ENCODE results near the gene ARPP19.
"Not testable (repeated sequence)": the region's sequence is repeated elsewhere in the genome, so short reads cannot be mapped to it uniquely, and the experiment has no call there.

ARPP19 gene, protein sequence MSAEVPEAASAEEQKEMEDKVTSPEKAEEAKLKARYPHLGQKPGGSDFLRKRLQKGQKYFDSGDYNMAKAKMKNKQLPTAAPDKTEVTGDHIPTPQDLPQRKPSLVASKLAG

DNA sequence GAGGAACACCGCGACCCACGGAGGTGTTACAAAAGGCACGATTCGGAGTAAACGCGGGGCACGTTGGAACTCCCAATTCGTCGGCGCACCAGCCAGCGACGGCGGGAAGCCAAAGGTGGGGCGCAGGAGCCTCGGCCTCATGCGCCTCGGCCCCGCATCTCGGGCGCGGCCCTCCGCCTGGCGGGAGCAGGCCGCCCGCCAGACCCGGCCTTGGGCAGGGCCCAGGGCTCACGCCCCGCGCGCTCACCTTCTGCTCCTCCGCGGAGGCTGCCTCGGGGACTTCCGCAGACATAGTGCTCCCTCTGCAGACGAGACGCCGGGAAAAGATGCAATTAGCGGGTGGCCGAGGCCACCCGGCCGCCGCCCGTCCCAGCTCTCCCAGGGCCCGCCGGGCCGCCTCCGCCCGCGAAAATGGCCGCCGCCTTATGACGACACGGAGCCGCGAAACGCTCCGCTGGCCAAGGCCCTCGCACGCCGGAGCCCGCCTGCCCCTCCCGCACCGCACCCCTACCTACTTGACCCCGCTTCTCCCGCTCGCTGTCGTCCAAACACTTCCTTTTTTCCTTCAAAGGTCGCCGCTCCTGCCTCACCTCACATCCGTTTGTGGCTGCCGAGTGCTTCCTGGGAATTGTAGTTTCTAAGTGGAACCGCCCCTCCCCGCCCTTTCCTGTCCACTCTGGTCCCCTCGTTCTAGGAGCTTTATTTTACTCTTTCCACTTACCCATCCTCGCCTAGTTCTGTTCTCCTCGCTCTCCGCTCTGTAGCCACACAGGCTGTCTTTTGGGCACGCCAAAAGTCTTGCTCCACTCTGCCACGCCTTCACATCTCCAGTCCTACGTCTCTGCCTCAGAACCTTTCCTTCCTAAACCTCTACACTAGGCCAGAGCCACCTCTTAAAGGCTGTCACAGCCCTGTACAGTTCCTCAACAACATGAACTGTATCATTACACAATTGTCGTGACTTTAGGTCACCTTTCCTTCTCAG lies at the start of gene ARPP19:
ARPP19 (minus strand) TSS at position 430 of the 985 bp plus-strand sequence; CDS start at position 292, 138 bp downstream.
- DNase-seq (ENCODE audit: low read depth in 2 of 2): peak; percentile 70 to 78

DNA sequence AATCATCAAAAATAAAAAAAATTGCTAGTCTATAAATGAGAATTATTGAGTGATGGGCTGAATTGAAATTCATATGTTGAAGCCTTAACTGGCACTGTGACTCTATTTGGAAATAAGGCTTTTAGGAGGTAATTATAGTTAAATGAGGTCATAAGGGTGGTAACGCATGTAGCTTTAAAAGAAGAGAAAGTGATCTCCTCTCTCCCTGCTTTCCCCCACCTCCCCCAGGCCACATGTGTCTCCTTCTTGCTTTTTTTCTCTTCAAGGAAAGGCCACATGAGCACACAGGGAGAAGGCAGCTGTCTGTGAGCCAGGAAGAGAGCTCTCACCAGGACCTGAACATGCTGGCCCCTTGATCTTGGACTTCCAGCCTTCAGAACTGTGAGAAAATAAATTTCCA lies 48.2 kb upstream of the ARPP19 start:
- no peak for DNase-seq (ENCODE audit: low read depth in 2 of 2)

DNA sequence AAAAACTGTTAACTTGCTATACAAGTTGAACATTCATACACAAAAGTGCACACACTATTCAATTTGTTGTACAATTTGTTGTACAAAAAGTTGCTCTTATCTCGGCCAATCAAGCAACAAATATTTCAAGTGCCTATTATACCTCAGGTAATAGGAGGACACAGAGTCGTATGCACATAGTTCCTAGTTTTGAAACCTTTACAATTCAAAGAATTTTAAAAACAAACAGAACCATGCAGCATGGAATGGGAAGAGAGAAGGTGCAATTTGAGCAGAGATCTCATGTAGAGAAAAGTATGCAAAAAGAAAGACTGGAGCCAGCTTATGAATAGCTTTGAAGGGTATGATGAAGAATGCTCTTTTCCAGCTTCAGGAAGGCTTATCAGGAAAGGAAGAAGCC lies 46.5 kb upstream of the ARPP19 start:
- DNase-seq (ENCODE audit: low read depth in 2 of 2): no peak

DNA sequence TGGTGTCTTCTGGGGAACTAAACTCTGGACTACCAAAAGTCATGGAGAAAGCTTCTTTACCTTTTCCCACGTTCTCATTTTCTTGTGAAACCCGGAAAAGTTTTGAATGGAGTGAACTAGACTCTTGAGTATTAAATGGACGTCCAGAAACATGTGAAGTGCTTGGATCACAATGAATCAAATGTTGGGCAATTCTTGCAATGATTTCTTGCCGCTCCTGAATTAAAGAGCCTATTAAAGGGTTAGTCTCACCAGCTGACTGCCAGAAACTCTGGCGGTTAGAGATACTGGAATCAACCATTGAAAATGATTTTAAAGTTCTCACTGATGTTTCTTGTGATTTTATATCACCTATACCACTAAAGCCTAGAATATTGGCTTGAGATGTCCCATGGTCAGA lies 40.8 kb upstream of the ARPP19 start:
- DNase-seq (ENCODE audit: low read depth in 2 of 2): no peak

DNA sequence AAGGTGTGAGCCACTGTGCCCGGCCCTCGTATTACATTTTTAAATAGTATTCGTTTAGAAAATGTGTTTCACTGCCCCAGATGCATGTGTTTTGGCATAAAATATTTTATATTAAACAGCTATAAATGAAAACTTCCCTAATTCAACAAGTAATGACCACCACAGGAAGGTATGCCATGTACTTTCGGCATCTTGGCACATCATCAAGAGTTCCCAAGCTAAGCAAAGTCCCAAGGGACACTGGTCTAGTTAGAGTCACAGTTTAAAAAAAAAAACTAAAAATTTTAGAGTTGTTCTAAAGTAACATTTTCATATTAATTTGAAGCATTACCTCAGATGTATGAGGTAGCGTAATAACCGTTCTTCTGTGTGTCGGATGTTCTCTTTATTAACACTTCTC lies 15.6 kb upstream of the ARPP19 start:
- no peak for DNase-seq (ENCODE audit: low read depth in 2 of 2)

DNA sequence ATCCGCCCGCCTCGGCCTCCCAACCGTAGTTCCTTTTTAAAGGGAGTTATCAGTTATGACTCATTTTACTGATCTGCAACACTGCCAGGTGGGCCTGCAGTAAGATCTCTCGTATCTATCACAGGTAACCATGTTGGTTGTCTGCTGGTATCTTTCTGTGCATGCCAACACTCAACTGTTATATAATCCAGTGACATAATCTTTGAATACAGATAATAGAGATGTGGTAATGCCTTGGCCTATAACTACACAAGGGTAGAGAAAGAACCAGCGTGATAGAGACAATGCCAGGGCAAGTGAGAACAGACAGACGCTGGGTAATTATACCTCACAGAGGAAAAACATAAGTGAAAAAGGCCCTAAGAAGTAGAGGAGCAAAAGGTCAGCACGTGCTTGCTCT lies 11.0 kb upstream of the ARPP19 start:
- DNase-seq (ENCODE audit: low read depth in 2 of 2): no peak

DNA sequence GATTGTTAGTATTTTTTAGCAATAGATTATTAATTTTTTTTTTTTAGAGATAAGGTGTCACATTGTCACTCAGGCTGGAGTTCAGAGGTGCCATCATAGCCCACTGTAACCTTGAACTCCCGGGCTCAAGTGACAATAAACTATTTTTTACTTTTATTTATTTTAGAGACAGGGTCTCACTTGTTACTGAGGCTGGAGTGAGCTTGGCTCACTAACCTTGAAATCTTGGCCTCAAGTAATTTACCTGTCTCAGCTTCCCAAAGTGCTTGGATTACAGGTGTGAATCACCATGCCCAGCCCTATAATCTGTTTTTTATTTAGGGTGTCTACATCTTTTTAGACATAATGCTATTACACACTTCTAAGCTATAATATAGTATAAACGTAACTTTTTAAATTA lies 7.9 kb upstream of the ARPP19 start:
- no peak for DNase-seq (ENCODE audit: low read depth in 2 of 2)

DNA sequence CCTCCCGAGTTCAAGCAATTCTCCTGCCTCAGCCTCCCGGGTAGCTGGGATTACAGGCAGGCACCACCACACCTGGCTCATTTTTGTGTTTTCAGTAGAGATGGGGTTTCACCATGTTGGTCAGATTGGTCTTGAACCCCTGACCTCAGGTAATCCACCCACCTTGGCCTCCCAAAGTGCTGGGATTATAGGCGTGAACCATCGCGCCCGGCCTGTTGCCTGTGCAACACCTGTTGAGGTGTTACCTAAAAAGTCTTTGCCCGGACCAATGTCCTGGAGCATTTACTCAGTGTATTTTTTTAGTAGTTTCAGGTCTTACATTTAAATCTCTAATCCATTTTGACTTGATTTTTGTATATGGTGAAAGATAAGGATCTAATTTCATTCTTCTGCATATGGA lies 6.7 kb upstream of the ARPP19 start:
- DNase-seq (ENCODE audit: low read depth in 2 of 2): not testable (repeated sequence)

DNA sequence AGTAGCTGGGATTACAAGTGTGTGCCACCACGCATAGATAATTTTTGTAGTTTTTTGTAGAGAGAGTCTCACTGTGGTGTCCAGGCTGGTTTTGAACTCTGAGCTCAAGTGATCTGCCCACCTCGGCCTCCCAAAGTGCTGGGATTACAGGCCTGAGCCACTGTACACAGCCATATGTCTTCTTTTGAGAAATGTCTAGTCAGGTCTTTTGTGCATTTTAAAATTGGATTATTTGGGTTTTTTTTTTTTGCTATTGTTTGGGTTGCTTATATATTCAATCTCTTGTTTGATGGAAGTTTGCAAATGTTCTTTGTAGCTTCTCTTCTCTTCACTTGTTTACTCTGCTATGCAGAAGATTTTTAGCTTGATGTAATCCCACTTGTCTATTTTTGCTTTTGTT lies 6.2 kb upstream of the ARPP19 start:
- no peak for DNase-seq (ENCODE audit: low read depth in 2 of 2)

DNA sequence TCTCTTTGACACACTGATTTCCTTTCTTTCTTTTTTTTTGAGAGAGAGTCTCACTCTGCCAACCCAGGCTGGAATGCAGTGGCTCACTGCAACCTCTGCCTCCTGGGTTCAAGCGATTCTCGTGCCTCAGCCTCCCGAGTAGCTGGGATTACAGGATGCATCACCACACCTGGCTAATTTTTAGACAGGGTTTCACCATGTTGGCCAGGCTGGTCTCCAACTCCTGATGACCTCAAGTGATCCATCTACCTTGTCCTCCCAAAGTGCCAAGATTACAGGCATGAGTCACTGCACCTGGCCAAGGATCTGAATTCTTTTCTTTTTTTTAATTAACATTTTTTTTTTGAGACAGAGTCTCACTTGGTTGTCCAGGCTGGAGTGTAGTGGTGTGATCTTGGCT lies 5.8 kb upstream of the ARPP19 start:
- not testable (repeated sequence) for DNase-seq (ENCODE audit: low read depth in 2 of 2)

DNA sequence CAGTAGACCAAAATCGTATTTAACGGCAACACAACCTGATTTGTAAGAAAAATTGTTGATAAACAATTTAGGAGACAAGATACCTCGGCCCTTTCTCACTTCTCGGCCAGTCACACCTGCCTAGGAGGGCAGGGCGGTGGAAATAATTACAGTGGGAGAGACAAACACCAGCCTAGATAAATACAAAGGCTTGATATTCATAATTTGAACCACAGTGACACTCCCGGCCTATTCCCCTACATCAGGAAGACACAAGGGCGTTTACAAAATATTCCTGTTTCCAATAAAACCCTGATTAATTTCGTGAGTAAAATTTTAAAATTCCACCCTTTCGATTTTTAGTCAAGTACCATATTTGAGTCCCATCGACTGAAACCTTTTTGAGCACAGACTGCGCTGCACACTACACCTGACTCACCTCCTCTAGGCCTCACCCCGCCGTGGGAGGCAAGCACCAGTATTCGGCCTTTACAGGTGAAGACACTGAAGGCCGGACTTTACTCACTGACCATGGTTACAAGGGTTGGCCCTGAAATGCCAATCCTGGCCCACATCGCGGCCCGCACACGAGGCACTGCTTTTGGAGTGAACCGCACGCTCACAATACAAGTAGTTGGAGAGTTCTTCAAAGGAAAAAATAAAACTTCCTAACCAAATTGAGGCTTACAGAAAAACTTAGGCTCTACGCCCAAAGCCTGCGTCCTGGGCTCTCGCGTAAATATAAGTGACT lies 794 bp downstream of the ARPP19 start:
- DNase-seq (ENCODE audit: low read depth in 2 of 2): peak; percentile 31 to 45

DNA sequence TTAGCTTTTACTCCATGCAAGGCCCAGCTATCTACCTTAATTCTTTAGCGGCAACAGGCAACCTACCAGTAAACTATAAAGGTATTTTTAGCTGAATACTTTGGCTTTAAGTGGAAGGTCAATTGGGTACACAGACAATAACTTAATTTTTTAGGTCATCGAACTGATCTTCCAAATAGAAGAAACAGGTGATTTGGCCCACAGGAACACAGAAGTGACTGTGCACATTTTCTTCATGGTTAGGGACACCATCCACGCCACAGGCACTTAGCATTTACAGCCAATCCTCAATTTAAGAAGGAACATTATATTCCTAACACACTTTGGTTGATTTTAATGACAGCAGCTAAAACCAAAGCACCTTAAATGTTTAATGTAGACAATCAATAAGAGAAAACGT lies 1.9 kb downstream of the ARPP19 start:
- no peak for DNase-seq (ENCODE audit: low read depth in 2 of 2)

DNA sequence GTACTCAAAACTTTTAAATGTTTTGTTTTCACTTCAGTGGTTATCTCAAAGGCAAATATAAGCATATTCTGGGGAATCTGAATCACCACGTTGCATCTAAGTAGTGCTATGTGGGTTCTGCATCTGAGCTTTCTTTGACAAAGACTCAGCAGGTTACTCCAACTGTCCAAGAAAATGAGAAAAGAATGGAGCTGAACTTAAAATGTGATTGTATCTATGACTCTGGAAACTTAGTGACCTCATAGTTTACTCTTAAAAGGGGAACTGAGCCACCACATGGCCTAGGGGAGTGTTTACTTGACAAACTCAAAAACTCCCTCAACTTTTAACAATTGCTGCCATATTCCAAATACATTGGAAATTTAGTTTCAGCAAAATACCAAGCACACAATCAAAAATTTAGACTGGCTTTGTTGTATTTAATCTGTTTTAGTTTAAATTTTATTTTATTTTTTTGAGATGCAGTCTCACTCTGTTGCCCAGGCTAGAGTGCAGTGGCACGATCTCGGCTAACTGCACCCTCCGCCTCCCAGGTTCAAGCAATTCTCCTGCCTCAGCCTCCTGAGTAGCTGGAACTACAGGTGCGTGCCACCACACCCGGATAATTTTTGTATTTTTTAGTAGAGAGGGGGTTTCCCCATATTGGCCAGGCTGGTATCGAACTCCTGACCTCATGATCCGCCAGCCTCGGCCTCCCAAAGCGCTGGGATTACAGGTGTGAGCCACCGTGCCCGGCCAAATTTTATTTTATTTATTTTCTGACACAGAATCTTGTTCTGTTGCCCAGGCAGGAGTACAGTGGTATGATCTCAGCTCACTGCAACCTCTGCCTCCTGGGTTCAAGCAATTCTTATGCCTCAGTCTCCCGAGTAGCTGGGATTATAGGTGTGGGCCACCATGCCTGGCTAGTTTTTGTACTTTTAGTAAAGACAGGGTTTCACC lies 3.1 kb downstream of the ARPP19 start:
- not testable (repeated sequence) for DNase-seq (ENCODE audit: low read depth in 2 of 2)

DNA sequence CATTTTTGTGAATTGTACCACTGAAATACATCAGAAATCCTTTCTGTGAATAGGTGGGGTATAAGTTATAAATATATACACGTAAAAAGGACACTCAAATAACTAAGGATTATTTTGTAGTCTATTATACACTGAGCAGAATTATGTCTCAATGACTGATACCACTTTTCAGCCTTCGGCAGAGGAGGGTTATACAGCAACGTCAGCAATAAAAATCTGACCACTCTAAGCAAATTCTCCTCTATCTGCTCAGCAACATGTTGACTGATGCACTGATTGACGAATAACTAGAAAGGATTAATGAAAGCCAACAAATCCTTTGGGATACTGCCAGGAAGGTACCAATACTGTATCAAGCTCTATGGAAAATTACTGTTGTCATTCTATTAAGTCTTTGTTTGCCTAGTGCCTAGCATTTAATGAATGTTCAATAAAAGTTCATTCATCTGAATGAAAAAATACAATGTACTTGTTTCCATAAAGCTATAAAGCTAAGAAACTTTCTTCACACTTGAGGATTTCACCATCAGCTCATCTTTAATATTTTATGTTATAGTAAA lies 5.2 kb downstream of the ARPP19 start:
- DNase-seq (ENCODE audit: low read depth in 2 of 2): no peak

DNA sequence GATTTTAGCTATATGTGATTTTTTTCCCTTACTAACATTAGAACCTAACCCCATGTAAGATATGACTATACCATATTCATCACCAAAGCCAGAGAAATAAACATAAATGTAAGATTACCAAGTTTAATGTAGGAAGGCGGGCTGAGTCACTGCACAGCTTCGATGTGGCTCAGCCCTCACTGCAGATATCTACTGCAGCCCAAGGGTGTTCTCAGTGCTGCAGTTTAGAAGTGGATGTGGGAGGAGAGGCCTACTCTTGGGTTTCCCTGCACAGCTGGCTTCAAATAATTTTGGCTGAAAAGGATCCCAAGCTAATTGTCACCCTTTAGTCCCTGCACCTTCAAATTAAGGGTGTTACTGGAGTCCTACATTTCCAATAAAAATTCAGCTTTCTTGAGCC lies 9.3 kb downstream of the ARPP19 start:
- peak; percentile 43 to 48 for DNase-seq (ENCODE audit: low read depth in 2 of 2)

DNA sequence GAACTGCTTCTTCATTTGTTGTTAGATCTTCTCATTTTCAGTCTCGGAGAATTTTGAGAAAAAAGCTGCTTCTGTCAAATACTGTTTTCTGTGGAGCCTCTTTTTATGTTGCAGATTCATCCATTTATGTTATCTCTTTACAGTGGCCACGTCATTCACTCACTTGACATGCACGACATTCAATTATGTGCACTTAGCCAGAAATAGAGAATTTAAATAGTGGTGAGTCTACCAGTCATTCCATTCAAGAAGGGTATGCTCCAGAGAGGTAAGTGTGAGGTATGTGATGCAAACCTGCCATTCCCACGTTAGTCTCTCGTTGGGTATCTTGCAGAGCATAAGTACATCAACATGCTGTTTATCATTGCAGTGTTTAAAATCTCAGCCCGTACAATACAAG lies 9.8 kb downstream of the ARPP19 start:
- no peak for DNase-seq (ENCODE audit: low read depth in 2 of 2)

DNA sequence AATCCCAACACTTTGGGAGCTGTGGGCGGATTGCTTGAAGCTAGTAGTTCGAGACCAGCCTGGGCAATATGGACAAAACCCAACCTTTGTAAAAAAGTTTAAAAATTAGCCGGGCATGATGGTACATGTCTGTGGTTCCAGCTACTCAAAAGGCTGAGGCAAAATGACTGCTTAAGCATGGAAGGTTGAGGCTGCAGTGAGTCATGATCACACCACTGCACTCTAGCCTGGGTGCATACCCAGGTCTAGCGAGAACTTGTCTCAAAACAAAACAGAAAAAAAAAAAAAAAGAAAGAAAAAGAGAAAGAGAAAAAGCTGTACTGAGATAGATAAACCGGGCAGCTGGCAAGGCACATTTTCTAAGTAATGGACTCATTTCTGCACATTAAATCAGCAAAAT lies 10.6 kb downstream of the ARPP19 start:
- DNase-seq (ENCODE audit: low read depth in 2 of 2): peak; percentile 59

DNA sequence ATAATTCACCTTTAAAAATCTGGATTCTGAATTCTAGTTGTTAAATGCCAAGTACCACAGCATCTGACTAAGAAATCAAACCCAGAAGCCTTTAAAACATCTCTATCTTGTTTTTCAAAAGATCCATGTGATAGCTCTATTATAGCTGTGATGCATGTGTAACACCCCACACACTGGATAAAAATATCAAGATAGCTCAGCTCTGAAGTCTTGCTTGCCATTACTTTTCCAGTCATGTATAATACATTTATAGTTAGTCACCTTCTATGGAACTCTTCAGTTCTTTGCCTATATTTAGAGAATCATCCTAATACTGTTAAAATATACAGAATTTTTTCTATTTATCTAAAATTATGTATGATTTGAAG lies 11.6 kb downstream of the ARPP19 start:
- DNase-seq (ENCODE audit: low read depth in 2 of 2): no peak

DNA sequence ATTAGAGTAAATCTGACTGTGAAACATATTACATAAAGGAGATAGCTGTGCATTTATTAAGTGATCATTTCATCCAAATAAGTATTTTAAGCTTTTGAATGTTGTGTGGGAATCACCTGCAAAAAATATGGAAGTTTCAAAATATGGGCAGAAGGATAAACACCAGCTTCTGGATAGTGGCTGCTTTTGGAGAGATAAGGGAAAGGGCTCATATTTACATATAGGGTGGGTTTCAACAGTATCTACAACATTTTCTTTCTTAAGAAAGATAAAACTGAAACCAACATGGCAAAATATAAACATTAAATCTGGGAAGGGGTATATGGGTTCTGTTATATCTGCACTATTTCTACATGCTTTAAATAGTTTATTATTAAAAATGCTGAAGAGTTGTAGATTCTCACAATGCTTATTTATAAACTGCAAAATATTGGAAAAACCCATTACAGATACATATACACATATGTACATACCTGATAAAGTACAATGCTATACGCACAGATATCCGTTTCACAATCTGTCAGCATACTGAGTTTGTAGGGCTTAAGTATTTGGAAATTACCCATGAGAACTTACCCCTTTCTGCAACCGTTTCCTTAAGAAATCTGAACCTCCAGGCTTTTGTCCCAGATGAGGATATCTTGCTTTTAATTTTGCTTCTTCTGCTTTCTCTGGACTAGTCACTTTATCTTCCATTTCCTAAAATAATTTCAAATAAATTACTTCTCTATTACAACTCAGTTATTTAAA lies 12.1 kb downstream of the ARPP19 start:
- DNase-seq (ENCODE audit: low read depth in 2 of 2): no peak

DNA sequence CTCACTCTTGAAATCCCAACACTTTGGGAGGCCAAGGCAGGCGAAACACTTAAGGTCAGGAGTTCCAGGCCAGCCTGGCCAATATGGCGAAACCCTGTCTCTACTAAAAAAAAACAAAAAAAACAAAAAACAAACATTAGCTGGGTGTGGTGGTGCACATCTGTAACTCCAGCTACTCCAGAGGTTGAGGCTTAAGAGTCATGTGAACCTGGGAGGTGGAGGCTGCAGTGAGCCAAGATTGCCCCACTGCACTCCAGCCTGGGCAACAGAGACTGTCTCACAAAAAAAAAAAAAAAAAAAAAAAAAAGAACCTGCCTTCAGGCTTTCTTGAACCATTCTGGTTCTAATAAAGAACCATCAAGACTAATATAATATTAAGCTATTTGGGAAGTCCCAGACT lies 16.5 kb downstream of the ARPP19 start:
- no peak for DNase-seq (ENCODE audit: low read depth in 2 of 2)

DNA sequence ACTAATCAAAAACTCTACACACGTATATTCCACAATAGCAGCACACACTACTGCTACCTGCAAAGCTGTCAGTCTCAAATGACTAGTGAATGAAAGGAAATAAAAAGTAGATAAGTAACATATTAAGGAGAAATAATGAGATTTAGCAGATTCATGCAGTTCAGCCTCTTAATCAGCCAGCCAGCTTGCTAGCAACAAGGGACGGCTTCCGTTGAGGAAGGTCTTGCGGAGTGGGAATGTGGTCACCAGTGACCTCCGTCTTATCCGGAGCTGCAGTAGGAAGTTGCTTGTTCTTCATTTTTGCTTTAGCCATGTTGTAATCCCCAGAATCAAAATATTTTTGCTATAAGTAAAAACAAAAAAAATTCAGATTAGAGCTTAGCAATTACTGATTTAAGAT lies 17.1 kb downstream of the ARPP19 start:
- DNase-seq (ENCODE audit: low read depth in 2 of 2): no peak

Measured in stimulated activated CD4-positive, alpha-beta T cell treated with anti-CD3 and anti-CD28 coated beads, Interleukin-15, amount 100 ng/mL, for 48 hours (primary cell).